ENCODE results near the gene KRTAP19-2.
"Not testable (repeated sequence)": the region's sequence is repeated elsewhere in the genome, so short reads cannot be mapped to it uniquely, and the experiment has no call there.

The KRTAP19-2 gene, protein sequence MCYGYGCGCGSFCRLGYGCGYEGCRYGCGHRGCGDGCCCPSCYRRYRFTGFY

DNA sequence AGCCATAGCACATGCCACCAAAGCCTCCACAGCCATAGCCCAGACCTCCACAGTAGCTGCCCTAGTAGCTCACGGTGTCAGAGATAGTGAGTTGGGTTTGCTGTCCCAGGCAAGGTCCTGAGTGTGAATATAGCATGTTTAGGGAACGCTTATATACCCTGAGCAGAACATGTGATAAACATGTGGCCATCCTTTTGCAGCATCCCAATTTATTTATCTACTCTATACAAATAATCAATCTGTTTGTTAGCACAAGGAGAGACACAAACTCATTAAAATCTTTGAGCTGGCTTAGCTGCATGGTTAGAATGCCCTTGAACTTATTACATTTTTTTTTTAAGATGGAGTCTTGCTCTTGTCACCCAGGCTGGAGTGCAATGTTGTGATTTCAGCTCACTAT lies at the start of gene KRTAP19-2:
KRTAP19-2 (minus strand) TSS at position 101 of the 400 bp plus-strand sequence; CDS start at position 13, 88 bp downstream.
- no peak for DNase-seq

DNA sequence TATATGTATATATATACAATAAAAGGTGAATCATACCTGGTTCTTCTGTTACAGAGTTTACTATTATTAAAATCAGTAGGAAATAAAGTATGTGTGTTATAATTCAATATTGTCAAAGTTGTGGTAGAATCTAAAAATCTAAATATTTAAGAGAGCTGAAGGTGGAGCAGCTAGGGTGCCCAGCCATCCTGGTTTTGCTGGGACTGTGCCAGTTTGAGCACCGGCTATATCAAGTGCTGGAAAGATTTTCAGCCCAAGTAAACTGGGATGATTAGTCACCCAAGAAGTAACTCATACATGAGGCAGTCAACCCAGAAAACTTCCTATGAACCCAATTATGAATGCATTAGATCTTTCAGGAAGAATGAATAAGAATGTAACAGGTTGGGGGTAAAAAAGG lies 31.6 kb upstream of the KRTAP19-2 start:
- no peak for DNase-seq

DNA sequence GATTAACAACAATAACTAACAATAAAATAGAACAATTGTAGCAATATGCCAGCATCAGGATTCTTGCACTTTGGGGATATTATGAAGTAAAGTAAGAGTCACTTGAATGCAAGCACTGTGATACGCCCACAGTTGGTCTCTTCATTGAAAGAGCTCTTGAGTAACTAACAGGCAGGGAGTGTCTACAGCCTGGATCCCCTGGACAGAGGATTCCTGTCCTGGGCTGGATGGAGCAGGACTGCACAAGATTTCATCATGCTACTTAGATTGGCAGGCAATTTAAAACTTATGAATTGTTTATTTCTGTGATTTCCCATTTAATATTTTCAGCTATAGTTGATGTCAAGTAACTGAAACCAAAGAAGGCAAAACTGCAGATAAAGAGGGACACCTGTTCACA lies 28.4 kb upstream of the KRTAP19-2 start:
- no peak for DNase-seq

DNA sequence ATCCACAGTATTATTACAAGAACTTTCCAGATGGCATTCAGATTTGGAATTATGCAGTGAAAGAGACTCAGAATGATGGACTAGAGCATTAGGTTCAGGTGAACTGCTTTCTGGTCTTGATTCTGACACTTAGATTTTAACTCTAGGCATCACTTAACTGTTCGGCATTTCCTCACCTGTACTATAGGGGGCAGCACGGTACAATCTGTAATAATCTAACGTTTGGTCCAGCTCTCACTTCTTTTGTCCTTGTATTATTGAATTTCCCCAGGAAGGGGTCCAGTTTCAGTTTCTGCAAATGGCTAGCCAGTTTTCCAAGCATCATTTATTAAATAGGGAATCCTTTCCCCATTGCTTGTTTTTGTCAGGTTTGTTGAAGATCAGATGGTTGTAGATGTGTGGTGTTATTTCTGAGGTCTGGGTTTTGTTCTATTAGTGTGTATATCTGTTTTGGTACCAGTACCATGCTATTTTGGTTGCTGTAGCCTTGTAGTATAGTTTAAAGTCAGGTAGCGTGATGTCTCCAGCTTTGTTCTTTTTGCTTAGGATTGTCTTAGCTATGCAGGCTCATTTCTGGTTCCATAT lies 18.5 kb upstream of the KRTAP19-2 start:
- DNase-seq = not testable (repeated sequence)

DNA sequence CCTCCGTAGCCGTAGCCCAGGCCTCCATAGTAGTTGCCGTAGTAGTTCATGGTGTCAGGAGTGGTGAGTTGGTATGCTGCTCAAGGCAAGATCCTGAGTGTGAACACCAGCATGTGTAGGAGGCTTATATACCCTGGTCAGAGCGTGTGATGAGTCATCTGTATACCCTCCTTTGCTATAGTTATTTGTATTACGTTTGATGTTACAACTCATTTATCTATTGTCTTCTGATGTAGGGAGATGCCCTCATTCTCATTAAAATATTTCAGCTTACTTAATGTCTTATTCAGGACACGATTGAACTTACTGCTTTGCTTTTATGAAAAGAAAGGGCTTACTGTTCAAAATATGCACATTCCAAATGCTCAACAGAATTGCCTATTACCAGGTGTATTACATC lies 14.8 kb upstream of the KRTAP19-2 start, which contains the start of gene KRTAP19-5:
KRTAP19-5 (minus strand) TSS at position 101 of the 400 bp plus-strand sequence; CDS start at position 50, 51 bp downstream.
- DNase-seq = no peak

DNA sequence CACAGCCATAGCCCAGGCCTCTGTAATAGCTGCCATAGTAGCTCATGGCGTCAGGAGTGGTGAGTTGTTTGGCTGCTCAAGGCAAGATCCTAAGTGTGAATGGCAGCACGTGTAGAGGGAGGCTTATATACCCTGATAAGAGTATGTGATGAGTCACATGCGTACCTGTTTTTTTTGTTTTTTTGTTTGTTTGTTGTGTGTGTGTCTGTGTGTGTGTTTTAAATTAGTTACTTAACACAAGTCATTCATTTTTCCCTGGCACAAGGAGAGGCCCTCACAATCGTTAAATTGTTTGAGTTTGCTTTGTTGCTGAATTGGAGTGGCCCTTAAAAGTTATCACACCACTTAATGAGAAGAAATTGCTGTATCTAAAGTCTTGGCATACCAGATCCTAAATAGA lies 9.8 kb upstream of the KRTAP19-2 start, which contains the start of gene KRTAP19-4:
KRTAP19-4 (minus strand) TSS at position 101 of the 400 bp plus-strand sequence; CDS start at position 46, 55 bp downstream.
- DNase-seq = no peak

DNA sequence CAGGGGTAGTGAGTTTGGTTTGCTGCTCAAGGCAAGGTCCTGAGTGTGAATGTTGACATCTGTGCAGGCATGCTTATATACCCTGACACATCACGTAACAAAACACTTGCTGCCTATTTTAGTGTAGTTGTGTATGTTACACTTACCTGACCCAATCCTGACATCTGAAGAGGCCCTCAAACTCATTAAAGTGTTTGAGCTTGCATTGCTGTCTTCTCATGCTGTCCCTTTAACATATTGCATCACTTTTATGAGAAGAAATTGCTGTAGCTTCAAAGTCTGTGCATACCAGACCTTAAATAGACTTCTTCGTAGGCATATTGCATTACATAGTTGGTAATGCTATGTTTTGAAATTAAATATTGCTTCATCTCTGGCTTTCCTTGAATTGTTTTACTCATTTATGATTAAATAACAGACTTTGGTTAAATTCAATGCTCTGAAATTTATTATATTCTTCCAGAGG lies 4.8 kb upstream of the KRTAP19-2 start, which contains the start of gene KRTAP19-3:
KRTAP19-3 (minus strand) TSS at position 51 of the 466 bp plus-strand sequence. CDS start 56 bp downstream, outside the sequence.
- DNase-seq = no peak

DNA sequence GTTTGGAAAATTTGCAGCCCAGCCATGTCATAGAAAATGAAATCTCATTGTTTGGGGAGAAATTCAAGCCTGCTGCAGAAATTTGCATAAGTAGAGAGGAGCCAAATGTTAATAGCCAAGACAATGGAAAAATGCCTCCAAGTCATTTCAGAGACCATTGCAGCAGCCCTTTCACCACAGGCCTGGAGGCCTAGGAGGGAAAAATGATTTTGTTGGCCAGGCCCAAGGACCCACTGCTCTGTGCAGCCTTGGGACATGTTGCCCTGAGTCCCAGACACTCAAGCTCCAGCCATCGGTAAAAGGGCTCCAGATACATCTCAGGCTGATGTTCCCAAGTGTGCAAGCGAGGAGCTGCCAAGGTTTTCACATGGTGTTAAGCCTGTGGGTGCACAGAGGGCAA lies 1.1 kb downstream of the KRTAP19-2 start:
- DNase-seq = no peak

DNA sequence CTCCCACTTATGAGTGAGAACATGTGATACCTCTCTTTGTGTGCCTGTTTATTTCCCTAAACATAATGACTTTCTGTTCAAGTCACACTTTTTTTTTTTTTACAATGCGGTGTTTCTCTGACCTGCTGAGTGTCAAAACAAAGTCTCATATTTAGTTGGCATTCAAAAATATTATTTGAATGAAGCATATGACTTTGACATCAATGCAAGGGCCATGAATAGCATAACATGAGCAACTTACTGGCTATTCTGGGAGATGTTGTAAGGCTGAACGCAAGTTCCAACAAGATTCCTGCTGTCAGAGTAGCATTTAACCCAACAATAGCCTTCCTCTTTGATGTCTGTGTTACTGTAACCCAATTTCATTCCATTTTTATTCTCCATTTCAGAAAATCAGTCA lies 5.1 kb downstream of the KRTAP19-2 start:
- DNase-seq = no peak

DNA sequence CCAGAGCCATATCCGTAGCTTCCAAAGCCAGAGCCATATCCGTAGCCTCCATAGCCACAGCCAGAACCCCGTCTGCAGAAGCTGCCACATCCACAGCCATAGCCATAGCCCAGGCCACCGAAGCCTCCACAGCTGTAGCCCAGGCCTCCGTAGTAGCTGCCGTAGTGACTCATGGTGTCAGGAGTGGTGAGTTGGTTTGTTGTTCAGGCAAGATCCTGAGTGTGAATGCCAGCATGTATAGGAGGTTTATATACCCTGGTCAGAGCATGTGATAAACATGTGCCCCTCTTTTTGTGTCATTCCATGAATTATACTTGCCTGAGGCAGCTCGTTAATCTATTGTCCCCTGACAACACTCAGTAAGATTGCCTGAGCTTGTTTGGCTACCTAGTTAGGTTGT lies 7.1 kb downstream of the KRTAP19-2 start, which contains the start of gene KRTAP19-1:
KRTAP19-1 (minus strand) TSS at position 223 of the 400 bp plus-strand sequence; CDS start at position 173, 50 bp downstream.
- DNase-seq = no peak

DNA sequence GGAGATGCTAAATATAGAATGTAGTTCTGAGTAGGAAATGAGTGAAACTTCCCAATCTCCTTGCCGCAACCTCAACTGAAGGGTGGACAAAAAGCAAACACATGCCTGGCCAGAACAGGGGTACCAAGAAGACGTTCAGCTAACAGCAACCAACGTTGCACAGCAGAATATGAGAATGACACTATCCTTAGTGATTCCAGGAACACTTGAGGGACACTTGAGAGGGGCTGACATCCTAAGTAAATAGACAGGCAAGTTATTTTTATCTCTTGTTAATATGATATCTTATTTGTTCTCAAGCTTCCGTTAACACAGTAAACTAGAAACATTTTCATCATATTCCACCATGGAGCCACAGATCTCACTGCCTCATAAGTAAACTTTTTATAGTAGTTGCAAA lies 8.0 kb downstream of the KRTAP19-2 start:
- no peak for DNase-seq

DNA sequence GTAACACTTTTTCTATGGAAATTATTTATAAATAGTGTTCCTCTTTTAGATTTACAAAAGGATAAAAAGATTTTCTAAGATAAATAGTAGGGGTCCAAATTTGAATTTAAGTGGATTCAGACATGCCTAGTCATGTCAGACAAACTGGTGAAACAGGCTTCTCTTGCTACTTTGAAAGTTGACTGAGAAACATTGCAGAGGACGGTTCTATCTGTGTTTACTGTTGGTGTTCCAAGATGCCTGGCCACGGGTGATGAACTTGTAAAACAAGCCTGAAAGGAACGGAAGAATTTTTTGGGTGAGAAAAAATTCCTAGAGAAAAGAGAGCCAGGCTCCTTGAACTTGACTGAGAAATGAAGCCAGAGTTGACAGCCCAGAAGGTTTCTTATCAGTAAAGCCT lies 9.2 kb downstream of the KRTAP19-2 start:
- DNase-seq = no peak

DNA sequence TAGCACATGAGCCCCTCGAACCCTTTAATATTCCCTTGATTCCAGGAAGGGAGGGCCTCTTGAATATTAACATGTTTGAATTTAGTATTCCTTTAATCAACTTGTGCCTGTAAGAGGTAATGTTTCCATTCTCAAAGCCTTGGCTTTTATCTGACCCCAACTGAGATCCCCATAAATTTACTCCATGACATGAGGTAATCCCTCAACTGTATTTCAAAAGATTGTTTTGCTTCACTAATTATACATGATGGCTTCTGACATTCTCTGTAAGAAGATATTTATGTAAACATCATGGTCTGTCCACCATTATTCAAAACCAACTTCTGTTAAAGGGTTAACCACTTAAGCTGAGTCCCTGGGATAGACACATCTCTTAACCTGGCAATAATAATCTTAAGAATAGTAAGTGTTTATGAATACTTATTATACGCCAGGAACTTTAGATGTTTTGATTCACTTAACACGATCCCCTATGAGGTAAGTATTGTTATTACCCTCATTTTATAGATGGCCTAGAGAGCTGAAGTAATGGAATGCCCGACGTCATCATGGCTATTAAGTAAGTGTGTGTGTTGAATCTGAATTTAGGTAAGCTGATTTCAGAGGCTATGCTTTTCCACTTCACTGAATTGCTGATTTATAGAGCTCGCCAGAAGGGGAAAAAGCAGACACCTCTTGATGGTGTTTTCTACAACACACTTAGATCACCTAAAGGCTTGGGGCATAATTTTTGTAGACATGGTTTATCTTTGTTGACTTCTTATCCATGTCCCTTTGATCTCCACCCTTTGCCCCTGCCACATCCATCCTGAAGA lies 18.1 kb downstream of the KRTAP19-2 start:
- no peak for DNase-seq

DNA sequence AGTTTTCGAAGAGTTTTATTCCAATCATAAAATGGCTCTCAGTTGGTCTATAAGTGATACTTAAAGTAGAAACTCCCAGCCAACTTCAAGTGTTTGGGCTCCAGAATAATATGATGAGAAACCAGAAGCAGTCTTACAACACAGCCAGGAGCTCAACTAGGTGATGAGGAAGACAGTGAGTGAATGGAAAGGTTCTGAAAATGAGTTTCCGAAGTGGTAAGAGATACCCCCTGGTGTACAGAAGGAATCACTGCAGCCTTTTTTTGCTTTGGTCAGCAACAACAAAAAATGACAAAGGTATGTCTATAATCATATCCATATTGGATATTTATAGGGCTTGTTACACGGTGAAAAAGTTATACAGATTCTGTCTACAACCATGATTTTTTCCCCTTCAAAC lies 23.5 kb downstream of the KRTAP19-2 start:
- DNase-seq = peak in 1 of 3 donors; percentile 12

DNA sequence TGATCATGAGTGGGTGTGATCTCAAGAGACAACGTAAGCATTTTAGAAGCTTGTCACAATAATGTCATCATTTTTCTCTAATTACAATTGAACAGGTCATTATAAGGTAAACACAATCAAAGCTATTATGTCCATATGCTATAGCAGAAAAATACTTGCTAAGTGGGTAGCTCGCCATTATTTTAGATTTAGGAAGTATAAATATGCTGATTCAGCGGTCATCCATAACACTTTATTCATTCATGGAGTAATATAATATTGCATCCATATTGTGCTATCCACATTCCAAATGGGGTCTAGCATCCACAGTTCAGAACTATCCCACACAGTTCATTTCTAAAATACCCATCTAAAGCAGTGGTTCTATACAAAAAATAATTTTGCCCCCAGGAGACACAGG lies 38.7 kb downstream of the KRTAP19-2 start:
- DNase-seq = no peak

DNA sequence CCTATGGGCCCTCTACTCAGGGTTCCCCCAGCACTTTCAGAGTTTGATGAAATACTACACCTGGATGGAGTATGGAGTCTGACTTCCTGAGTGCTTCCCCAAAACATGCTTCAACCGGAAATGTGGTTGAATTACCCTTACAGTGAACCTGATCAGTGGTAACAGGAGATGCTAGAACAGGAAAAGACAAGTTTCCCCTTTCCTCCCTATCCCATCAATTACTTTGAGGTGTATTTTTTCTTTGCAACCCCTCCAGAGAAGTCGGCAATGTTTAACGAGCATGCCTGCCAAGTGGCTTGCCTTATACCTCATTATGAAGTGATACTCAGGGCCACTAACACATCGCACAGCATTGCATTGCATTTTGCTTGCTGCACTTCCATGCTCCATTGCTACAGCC lies 40.2 kb downstream of the KRTAP19-2 start:
- no peak for DNase-seq

DNA sequence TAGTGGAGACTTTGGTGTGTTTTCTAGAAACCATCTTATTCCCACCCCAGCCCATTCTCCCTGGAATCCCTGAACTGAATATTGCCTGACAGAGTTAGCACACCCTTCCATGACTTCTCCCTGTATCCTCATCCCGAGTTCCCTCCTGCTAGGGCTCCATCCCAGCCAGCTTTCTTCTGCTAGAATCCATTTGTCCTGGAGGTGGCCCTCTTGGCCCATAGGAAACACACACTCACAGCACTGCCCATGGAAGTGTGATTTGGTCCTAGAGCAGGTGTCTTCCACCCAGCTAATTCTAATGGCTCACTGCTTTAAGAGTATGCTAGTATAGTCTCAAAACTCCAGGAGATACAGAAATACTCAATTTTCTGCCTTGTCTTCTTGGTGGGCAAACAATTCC lies 43.0 kb downstream of the KRTAP19-2 start:
- no peak for DNase-seq

DNA sequence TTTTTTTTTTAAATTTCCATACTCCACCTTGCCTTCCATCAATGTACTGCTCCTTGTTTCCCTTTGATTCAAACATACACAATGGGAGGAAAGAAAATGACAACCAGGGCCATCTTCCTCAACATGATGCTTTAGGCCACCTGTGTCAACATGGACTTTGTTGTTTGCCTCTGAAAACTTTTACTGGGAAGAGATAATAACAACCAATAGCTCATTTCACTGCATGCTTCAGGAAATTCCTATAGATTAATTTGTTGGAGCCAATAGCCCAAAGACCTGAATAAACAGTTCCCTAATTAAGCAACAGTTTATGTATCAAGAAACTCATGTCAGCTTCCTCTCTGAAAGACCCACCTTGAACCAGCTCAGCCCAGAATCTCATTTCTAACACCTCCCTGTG lies 44.0 kb downstream of the KRTAP19-2 start:
- no peak for DNase-seq

DNA sequence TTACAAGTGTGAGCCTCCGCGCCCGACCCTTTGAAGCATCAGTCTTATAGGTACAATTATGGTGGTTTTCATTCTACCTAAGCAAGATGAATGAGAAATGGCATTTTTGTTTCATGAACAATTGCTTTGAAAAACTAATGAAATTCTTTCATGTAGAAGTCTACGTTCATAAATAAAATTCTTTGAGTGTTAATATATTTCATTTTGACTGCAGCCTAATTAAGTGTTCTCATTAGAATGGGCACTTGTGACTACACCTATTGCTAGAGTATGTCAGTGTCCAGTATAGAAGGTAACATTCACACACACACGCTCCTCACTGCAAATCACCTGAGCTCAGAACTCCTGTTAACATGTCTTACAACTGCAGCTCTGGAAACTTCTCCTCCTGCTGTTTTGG lies 47.3 kb downstream of the KRTAP19-2 start, which contains the start of gene KRTAP15-1:
KRTAP15-1 (plus strand) TSS at position 301 of the 400 bp plus-strand sequence; CDS start at position 354, 53 bp downstream.
- DNase-seq = no peak

All from suppressor macrophage treated with lipopolysaccharide for 1 hour (primary cell).